ENCODE data around the gene ZNF577.

DNA sequence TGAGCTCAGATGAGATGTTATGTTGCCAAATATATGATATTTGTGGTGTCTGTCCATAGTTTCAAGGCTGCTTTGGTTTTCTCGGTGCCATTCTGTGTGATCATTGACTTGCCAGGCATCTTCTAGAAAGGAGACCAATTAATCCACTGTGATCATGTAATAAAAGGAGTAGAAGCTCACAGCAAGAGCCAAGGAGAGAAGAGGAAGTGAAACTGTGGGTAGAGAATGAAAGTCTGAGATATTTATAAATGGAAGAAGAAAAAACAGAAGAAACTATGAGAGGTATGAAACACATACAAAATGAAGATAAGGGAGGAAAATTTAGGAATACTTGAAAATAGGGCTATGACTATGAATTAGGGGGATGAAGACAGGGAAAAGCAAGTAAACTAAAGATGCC, 28.4 kb upstream of the ZNF577 start:
- TF ChIP-seq, protein P1, sequence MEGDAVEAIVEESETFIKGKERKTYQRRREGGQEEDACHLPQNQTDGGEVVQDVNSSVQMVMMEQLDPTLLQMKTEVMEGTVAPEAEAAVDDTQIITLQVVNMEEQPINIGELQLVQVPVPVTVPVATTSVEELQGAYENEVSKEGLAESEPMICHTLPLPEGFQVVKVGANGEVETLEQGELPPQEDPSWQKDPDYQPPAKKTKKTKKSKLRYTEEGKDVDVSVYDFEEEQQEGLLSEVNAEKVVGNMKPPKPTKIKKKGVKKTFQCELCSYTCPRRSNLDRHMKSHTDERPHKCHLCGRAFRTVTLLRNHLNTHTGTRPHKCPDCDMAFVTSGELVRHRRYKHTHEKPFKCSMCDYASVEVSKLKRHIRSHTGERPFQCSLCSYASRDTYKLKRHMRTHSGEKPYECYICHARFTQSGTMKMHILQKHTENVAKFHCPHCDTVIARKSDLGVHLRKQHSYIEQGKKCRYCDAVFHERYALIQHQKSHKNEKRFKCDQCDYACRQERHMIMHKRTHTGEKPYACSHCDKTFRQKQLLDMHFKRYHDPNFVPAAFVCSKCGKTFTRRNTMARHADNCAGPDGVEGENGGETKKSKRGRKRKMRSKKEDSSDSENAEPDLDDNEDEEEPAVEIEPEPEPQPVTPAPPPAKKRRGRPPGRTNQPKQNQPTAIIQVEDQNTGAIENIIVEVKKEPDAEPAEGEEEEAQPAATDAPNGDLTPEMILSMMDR (IDR thresholded peaks at IDR 0.05): no peak
- TF ChIP-seq POLR2A (IDR thresholded peaks at IDR 0.05) (no peak), POLR2AphosphoS5 (IDR thresholded peaks at IDR 0.05) (no peak)

All from transverse colon (tissue), 4 donors.